Transverse colon (tissue), 3 donors: Measurements from ENCODE around the gene NOB1.

Experiments
- CTCF ChIP-seq, 5 experiments: fragments of 200-600 bp in 3 of 5; fragments of 450-650 bp in 2 of 5; sonication (generic) in 3 of 5; IDR thresholded peaks; 1 replicate in 2 of 5; 2 replicates in 3 of 5; pipeline ENCODE4 v1.5.1; 2016 to 2017; ENCODE audit warnings: antibody characterized with exemption in 5 of 5, inconsistent platforms in 3 of 5, mild to moderate bottlenecking in 2 of 5, moderate library complexity in 1 of 5
- POLR2A ChIP-seq: fragments of 450-650 bp; IDR thresholded peaks from one replicate; pipeline ENCODE4 v1.6.1; 2016; ENCODE audit warnings: antibody characterized with exemption, mild to moderate bottlenecking, moderate library complexity

DNA sequence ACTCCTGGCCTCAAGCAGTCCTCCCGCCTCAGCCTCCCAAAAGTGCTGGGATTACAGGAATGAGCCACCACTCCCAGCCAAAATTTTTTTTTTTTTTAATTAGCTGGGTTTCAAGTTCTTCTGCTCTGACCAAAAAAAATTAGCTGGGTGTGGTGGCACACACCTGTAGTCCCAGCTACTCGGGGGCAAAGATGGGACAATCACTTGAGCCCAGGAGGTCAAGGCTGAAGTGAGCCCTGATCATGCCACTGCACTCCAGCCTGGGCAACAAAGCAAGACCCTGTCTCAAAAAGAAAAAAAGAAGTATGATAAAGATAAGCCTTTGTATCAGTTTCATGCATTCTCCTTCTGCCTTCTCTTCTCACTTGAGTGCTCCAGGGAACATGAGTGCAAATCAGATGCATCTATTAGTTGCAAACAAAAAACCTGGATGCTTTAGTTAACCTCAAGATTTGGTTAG is 30.3 kb downstream of the NOB1 start:
- TF ChIP-seq CTCF (IDR thresholded peaks at IDR 0.05): no peak
- TF ChIP-seq POLR2A: no peak
